MM.1S (cell line): Measurements from ENCODE around the gene CLN6.
"Not testable (repeated sequence)": the region's sequence is repeated elsewhere in the genome, so short reads cannot be mapped to it uniquely, and the experiment has no call there.

Source experiments
- DNase-seq: peaks from one replicate; pipeline ENCODE4 v3.0.0-alpha.2; 2015
- H2AFZ ChIP-seq: fragments of 300-600 bp; sonication (generic); 2 replicates; pipeline ENCODE4 v1.6.0; 2016; ENCODE audit warnings: antibody characterized with exemption, low read length
- H3F3A ChIP-seq: fragments of 300-600 bp; sonication (generic); 2 replicates; pipeline ENCODE4 v1.6.1; 2016; ENCODE audit warnings: mild to moderate bottlenecking, antibody characterized with exemption, low read length, moderate library complexity, mixed read lengths; ENCODE audit not compliant: insufficient read depth
- H3K27ac ChIP-seq: fragments of 300-600 bp; sonication (generic); 2 replicates; pipeline ENCODE4 v1.5.1; 2016; ENCODE audit warnings: mild to moderate bottlenecking, low read length
- H3K27me3 ChIP-seq: fragments of 300-600 bp; sonication (generic); replicated peaks from 2 replicates; pipeline ENCODE4 v1.6.0; 2016; ENCODE audit warnings: low read length; ENCODE audit not compliant: insufficient read depth
- H3K36me3 ChIP-seq: fragments of 300-600 bp; sonication (generic); replicated peaks from 2 replicates; pipeline ENCODE4 v1.6.1; 2016; ENCODE audit warnings: mild to moderate bottlenecking, low read length, mixed read lengths; ENCODE audit not compliant: insufficient read depth
- H3K4me1 ChIP-seq: fragments of 300-600 bp; sonication (generic); 2 replicates; pipeline ENCODE4 v1.6.1; 2016; ENCODE audit warnings: low read length, mixed read lengths
- H3K4me2 ChIP-seq: fragments of 300-600 bp; sonication (generic); 2 replicates; pipeline ENCODE4 v1.6.0; 2016; ENCODE audit warnings: low read depth, low read length
- H3K4me3 ChIP-seq: fragments of 300-600 bp; sonication (generic); 2 replicates; pipeline ENCODE4 v1.5.1; 2016; ENCODE audit warnings: low read length, mixed read lengths
- H3K79me2 ChIP-seq: fragments of 300-600 bp; sonication (generic); 2 replicates; pipeline ENCODE4 v1.6.1; 2016; ENCODE audit warnings: mixed run types, low read length, mixed read lengths
- H3K9ac ChIP-seq: fragments of 300-600 bp; sonication (generic); 2 replicates; pipeline ENCODE4 v1.6.1; 2016; ENCODE audit warnings: low read length, mixed read lengths
- H3K9me2 ChIP-seq: fragments of 300-600 bp; sonication (generic); replicated peaks from 2 replicates; pipeline ENCODE4 v1.6.1; 2016; ENCODE audit warnings: mild to moderate bottlenecking, low read length, mixed read lengths; ENCODE audit not compliant: insufficient read depth
- H3K9me3 ChIP-seq: fragments of 300-600 bp; sonication (generic); replicated peaks from 2 replicates; pipeline ENCODE4 v1.6.1; 2016; ENCODE audit warnings: mild to moderate bottlenecking, low read length, mixed read lengths; ENCODE audit not compliant: insufficient read depth
- H4K20me1 ChIP-seq: fragments of 300-600 bp; sonication (generic); 2 replicates; pipeline ENCODE4 v1.6.1; 2016; ENCODE audit warnings: mild to moderate bottlenecking, low read length, moderate library complexity, mixed read lengths; ENCODE audit not compliant: insufficient read depth
- EZH2 ChIP-seq: fragments of 300-600 bp; sonication (generic); optimal IDR thresholded peaks from 2 replicates; pipeline ENCODE3; 2017; ENCODE audit warnings: low read depth, mild to moderate bottlenecking, antibody characterized with exemption, low read length, mixed read lengths
- EZH2phosphoT487 ChIP-seq: fragments of 300-600 bp; sonication (generic); IDR thresholded peaks from 2 replicates; pipeline ENCODE4 v1.6.1; 2018; ENCODE audit warnings: antibody characterized with exemption, low read length
- TF ChIP-seq, protein P1 (sequence below): fragments of 300-600 bp; sonication (generic); IDR thresholded peaks from 2 replicates; pipeline ENCODE4 v1.5.1; 2016; ENCODE audit warnings: antibody characterized with exemption, low read length, mixed read lengths

The CLN6 gene

DNA sequence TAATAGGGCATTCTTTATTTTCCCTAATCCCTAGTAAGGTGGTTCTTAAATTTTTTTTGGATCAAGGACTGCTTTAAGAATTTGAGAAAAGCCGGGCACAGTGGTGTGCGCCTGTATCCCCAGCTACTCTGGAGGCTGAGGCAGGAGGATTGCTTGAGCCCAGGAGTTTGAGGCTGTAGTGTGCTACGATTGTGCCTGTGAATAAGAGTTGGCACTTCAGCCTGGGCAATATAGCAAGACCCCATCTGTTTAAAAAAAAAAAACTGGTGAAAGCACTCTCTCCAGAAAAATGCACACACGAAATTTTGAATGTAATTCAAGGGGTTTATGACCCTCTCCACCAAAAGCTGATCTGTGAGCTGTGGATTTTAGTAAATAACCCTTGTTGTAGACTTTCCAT, 56.4 kb downstream of the CLN6 start:
- H3K9ac ChIP-seq = no peak overlapping the region
- no peaks in the 10 kb centered on the region; the same call in 1 of the 2 replicates for H3K4me1 ChIP-seq
- no peaks in the 10 kb centered on the region for H3F3A ChIP-seq
- H2AFZ ChIP-seq = no peak overlapping the region
- no peaks in the 10 kb centered on the region for H3K9me3 ChIP-seq
- no peaks in the 10 kb centered on the region for H3K79me2 ChIP-seq
- H3K27me3 ChIP-seq = no peaks in the 10 kb centered on the region
- peaks cover 4% of the 10 kb centered on the region; the same call in 1 of the 2 replicates for H3K36me3 ChIP-seq
- TF ChIP-seq, protein P1, sequence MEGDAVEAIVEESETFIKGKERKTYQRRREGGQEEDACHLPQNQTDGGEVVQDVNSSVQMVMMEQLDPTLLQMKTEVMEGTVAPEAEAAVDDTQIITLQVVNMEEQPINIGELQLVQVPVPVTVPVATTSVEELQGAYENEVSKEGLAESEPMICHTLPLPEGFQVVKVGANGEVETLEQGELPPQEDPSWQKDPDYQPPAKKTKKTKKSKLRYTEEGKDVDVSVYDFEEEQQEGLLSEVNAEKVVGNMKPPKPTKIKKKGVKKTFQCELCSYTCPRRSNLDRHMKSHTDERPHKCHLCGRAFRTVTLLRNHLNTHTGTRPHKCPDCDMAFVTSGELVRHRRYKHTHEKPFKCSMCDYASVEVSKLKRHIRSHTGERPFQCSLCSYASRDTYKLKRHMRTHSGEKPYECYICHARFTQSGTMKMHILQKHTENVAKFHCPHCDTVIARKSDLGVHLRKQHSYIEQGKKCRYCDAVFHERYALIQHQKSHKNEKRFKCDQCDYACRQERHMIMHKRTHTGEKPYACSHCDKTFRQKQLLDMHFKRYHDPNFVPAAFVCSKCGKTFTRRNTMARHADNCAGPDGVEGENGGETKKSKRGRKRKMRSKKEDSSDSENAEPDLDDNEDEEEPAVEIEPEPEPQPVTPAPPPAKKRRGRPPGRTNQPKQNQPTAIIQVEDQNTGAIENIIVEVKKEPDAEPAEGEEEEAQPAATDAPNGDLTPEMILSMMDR = no peak
- TF ChIP-seq EZH2phosphoT487 = no peak
- TF ChIP-seq EZH2 = no peak
- H4K20me1 ChIP-seq = no peaks in the 10 kb centered on the region
- H3K9me2 ChIP-seq = no peaks in the 10 kb centered on the region
- H3K4me3 ChIP-seq = no peak overlapping the region
- H3K4me2 ChIP-seq = no peak overlapping the region
- H3K27ac ChIP-seq = no peak overlapping the region
- no peak for DNase-seq

DNA sequence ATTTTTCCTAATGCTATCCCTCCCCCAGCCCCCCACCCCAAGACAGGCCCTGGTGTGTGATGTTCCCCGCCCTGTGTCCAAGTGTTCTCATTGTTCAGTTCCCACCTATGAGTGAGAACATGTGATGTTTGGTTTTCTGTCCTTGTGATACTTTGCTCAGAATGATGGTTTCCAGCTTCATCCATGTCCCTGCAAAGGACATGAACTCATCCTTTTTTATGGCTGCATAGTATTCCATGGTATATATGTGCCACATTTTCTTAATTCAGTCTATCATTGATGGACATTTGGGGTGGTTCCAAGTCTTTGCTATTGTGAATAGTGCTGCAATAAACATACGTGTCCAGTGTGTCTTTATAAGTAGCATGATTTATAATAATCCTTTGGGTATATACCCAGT, 57.5 kb downstream of the CLN6 start:
- H3K4me3 ChIP-seq, DNase-seq, H4K20me1 ChIP-seq, H3K79me2 ChIP-seq, H3F3A ChIP-seq, H3K27ac ChIP-seq, H3K9me2 ChIP-seq, H3K27me3 ChIP-seq, H3K9me3 ChIP-seq, H3K4me1 ChIP-seq, H3K9ac ChIP-seq, H2AFZ ChIP-seq, H3K36me3 ChIP-seq, H3K4me2 ChIP-seq: not testable (repeated sequence)

DNA sequence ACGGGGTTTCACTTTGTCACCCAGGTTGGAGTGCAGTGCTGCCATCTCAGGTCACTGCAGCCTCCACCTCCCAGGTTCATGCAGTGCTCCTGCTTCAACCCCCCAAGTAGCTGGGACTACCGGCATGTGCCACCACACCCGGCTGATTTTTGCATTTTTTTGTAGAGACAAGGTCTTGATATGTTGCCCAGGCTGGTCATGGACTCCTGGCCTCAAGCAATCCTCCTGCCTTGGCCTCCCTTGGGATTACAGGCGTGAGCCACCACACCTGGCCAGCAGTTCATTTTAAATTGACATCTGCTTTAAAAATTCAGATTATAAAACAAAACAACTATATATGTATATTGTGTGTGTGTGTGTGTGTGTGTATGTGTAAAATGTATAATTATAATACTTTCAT, 62.7 kb downstream of the CLN6 start:
- TF ChIP-seq, protein P1 = no peak
- TF ChIP-seq EZH2phosphoT487 = no peak
- no peak for TF ChIP-seq EZH2
- H3K36me3 ChIP-seq = no peaks in the 10 kb centered on the region; the same call in 1 of the 2 replicates
- H3K27me3 ChIP-seq = no peaks in the 10 kb centered on the region
- DNase-seq = no peak
- no peaks in the 10 kb centered on the region; the same call in 1 of the 2 replicates for H3F3A ChIP-seq
- no peak overlapping the region for H3K27ac ChIP-seq
- no peaks in the 10 kb centered on the region for H4K20me1 ChIP-seq
- H3K4me3 ChIP-seq = no peak overlapping the region
- no peak overlapping the region for H3K4me2 ChIP-seq
- H3K4me1 ChIP-seq = no peaks in the 10 kb centered on the region
- H3K9ac ChIP-seq = no peak overlapping the region
- H2AFZ ChIP-seq = no peak overlapping the region
- H3K9me3 ChIP-seq = no peaks in the 10 kb centered on the region
- H3K79me2 ChIP-seq = no peaks in the 10 kb centered on the region
- H3K9me2 ChIP-seq = no peaks in the 10 kb centered on the region

- Histone ChIP-seq H3K27ac (no peak overlapping the region), H3K9ac (no peak overlapping the region), H3K9me2 (no peaks in the 10 kb centered on the region), H3K27me3 (no peaks in the 10 kb centered on the region), H3F3A (no peaks in the 10 kb centered on the region; the same call in 1 of the 2 replicates), H3K36me3 (no peaks in the 10 kb centered on the region; the same call in 1 of the 2 replicates), H4K20me1 (no peaks in the 10 kb centered on the region), H3K9me3 (no peaks in the 10 kb centered on the region), H3K4me3 (no peak overlapping the region), H3K79me2 (peaks cover 7% of the 10 kb centered on the region; the same call in 1 of the 2 replicates), H3K4me2 (no peak overlapping the region), H3K4me1 (no peaks in the 10 kb centered on the region), H2AFZ (no peak overlapping the region)
- TF ChIP-seq EZH2 (no peak), EZH2phosphoT487 (no peak)
- no peak for DNase-seq
These were observed 66.3 kb downstream of the CLN6 start for GRCh38 chr15:68163191-68163590.
